K562 (cell line): ENCODE results near the gene PIGT. TPM values are rescaled to one million over a fixed set of nuclear protein-coding genes. Genes with fewer than 3 reads are reported as not detected.

Experiments used
- ATAC-seq: fragments of 200-7000 bp; cut with Tn5 transposase; 3 replicates; pipeline ENCODE4 v1.9.1; 2020; ENCODE audit warnings: moderate library complexity
- BruUV-seq: library from RNA; stranded (reverse); fragments of 400-500 nt; replicated peaks from 2 replicates; lab custom pipeline; 2021; lab: Mats Ljungman, UMichigan
- CTCF ChIA-PET: fragments of 300-600 bp; formaldehyde crosslinking; extraction: SDS; loops from one replicate; lab custom pipeline; 2021; ENCODE audit warnings: low intra/inter-chr PET ratio; lab: Yijun Ruan, JAX
- POLR2A ChIA-PET: fragments of 300-600, 350-650 bp; sonication (Branson Sonifier 250); formaldehyde crosslinking; extraction: SDS; loops from one replicate; lab custom pipeline; 2021; ENCODE audit warnings: antibody characterized with exemption, inconsistent platforms; lab: Yijun Ruan, JAX
- DNase-seq, 4 experiments: peaks; one replicate each; pipeline versions ENCODE4 v3.0.0 to v3.0.0-alpha.2; 2011 to 2018; ENCODE audit warnings: low spot score in 3 of 4, mixed read lengths in 3 of 4; ENCODE audit errors: extremely low read depth in 1 of 4
- FAIRE-seq: peaks from 2 replicates; lab custom pipeline; 2011; peaks lifted over from hg19 to GRCh38; lab: Jason Lieb, UNC
- H2AFZ ChIP-seq: 2 replicates; pipeline ENCODE4 v1.6.0; 2011; ENCODE audit warnings: low read depth, low read length, control low read depth, inconsistent platforms
- H3K27ac ChIP-seq: fragments of 200-600 bp; 3 replicates; pipeline ENCODE4 v1.8.0; 2011; ENCODE audit warnings: low read depth, mild to moderate bottlenecking, control low read depth, inconsistent platforms, low read length, moderate library complexity, mixed read lengths; ENCODE audit errors: extremely low read depth
- H3K27me3 ChIP-seq, 2 experiments: fragments of 300-600 bp in 1 of 2; 2 replicates in 1 of 2; 3 replicates in 1 of 2; pipeline versions ENCODE4 v1.6.0 to v1.8.0; 2011; ENCODE audit warnings: inconsistent platforms in 2 of 2, low read length in 2 of 2, mild to moderate bottlenecking in 1 of 2, mixed read lengths in 1 of 2, moderate library complexity in 1 of 2; ENCODE audit not compliant: control insufficient read depth in 2 of 2, insufficient read depth in 2 of 2
- H3K36me3 ChIP-seq: fragments of 300-600 bp; 3 replicates; pipeline ENCODE4 v1.8.0; 2011; ENCODE audit warnings: mild to moderate bottlenecking, low read length, inconsistent platforms; ENCODE audit not compliant: control insufficient read depth, insufficient read depth
- H3K4me1 ChIP-seq, 2 experiments: fragments of 200-600 bp in 1 of 2; replicated peaks in 1 of 2; 2 replicates in 1 of 2; 3 replicates in 1 of 2; pipeline versions ENCODE4 v1.5.1 to v1.8.0; 2011; ENCODE audit warnings: inconsistent platforms in 2 of 2, low read length in 2 of 2, mild to moderate bottlenecking in 1 of 2, mixed read lengths in 1 of 2, moderate library complexity in 1 of 2; ENCODE audit not compliant: control insufficient read depth in 2 of 2, insufficient read depth in 2 of 2
- H3K4me2 ChIP-seq: 2 replicates; pipeline ENCODE4 v1.6.1; 2011; ENCODE audit warnings: low read length, control low read depth, inconsistent platforms, mixed read lengths; ENCODE audit not compliant: insufficient read depth
- H3K4me3 ChIP-seq: fragments of 200-600 bp; sonication (generic), shearing (Covaris generic); 2 replicates; pipeline ENCODE4 v1.5.1; 2016; ENCODE audit warnings: control low read depth, inconsistent platforms
- H3K79me2 ChIP-seq: fragments of 200-600 bp; 3 replicates; pipeline ENCODE4 v1.8.0; 2011; ENCODE audit warnings: low read length, inconsistent platforms; ENCODE audit not compliant: control insufficient read depth, insufficient read depth
- H3K9ac ChIP-seq, 2 experiments: 2 replicates each; pipeline versions ENCODE4 v1.6.0 to v1.6.1; 2011; ENCODE audit warnings: low read depth in 2 of 2, low read length in 2 of 2, control low read depth in 1 of 2, inconsistent platforms in 1 of 2, mild to moderate bottlenecking in 1 of 2, mixed read lengths in 1 of 2; ENCODE audit not compliant: insufficient read depth in 1 of 2
- H3K9me1 ChIP-seq: one replicate; pipeline ENCODE4 v1.6.0; 2011; ENCODE audit warnings: inconsistent platforms, mild to moderate bottlenecking, low read length, moderate library complexity; ENCODE audit not compliant: control insufficient read depth, insufficient read depth
- H3K9me3 ChIP-seq: replicated peaks from 2 replicates; pipeline ENCODE4 v1.5.1; 2011; ENCODE audit warnings: low read depth, low read length, inconsistent platforms; ENCODE audit not compliant: control insufficient read depth, insufficient read depth
- H4K20me1 ChIP-seq: replicated peaks from 2 replicates; pipeline ENCODE4 v1.6.1; 2011; ENCODE audit warnings: low read length, inconsistent platforms, mixed read lengths; ENCODE audit not compliant: control insufficient read depth, insufficient read depth
- PRMT5 ChIP-seq: sonication (generic); formaldehyde crosslinking; IDR thresholded peaks from 2 replicates; pipeline ENCODE4 v1.5.0; 2020; ENCODE audit warnings: missing genetic modification reagents
- RAD21 ChIP-seq, 2 experiments: fragments of 250-450 bp in 1 of 2; fragments of 450-650 bp in 1 of 2; sonication (Bioruptor Pico) in 1 of 2; formaldehyde crosslinking in 1 of 2; IDR thresholded peaks in 1 of 2; conservative IDR thresholded peaks in 1 of 2; 2 replicates each; pipeline versions ENCODE4 v1.4.0 to v1.8.0; 2020 to 2022; ENCODE audit warnings: mild to moderate bottlenecking in 2 of 2, moderate library complexity in 1 of 2
- SMC3 ChIP-seq: conservative IDR thresholded peaks from 2 replicates; pipeline ENCODE4 v1.6.1; 2011; ENCODE audit warnings: low read depth, low read length, improper control_type of control experiment; ENCODE audit not compliant: insufficient read depth
- WGBS: fragments of 100-300 bp; shearing (Covaris generic); methylation state at CpG from one replicate; pipeline ENCODE4 v1.1.6; 2016; ENCODE audit warnings: low coverage, mixed read lengths; ENCODE audit not compliant: insufficient coverage; ENCODE audit errors: missing lambda C conversion rate; 5-methylcytosine and 5-hydroxymethylcytosine counted together
- in situ Hi-C: fragments of 300-500 bp; cut with MboI; formaldehyde crosslinking; loops from 4 replicates; pipeline ENCODE4 v1.15.0; 2018; ENCODE audit warnings: inconsistent platforms, mixed read lengths
- intact Hi-C: fragments of 100-400 bp; cut with micrococcal nuclease; formaldehyde crosslinking; loops from 2 replicates; pipeline ENCODE4 v1.14.2; 2022
- polyA plus RNA-seq, 8 experiments: library from polyadenylated mRNA; depleted of rRNA in 4 of 8; stranded (reverse) in 5 of 8; unstranded in 3 of 8; fragments of >200 nt; fragmentation: Nextera tagmentation in 2 of 8; fragmentation: Illumina TruSeq in 1 of 8; extraction: Ambion mirVana in 2 of 8; extraction: Trizol in 1 of 8; gene quantifications; 2 replicates each; pipeline versions ENCODE4 v1.2.1 to v1.2.3, GENCODE V29; 2011 to 2014; ENCODE audit warnings: inconsistent platforms in 1 of 8, missing spikeins in 1 of 8
- total RNA-seq, 7 experiments: library from RNA; depleted of rRNA in 6 of 7; stranded (reverse); fragments of >200 nt in 6 of 7; fragmentation: Illumina TruSeq in 2 of 7; extraction: Trizol in 2 of 7; gene quantifications; 2 replicates each; pipeline versions ENCODE4 v1.2.1 to v1.2.3, GENCODE V29; 2011 to 2021; ENCODE audit warnings: low replicate concordance in 1 of 7
- TF ChIP-seq, protein P1 (sequence below), 3 experiments: IDR thresholded peaks in 2 of 3; conservative IDR thresholded peaks in 1 of 3; 2 replicates each; pipeline ENCODE4 v1.5.1; 2011 to 2012; ENCODE audit warnings: low read length in 3 of 3, mild to moderate bottlenecking in 3 of 3, control low read depth in 2 of 3, improper control_type of control experiment in 1 of 3, inconsistent platforms in 1 of 3, low read depth in 1 of 3, mixed read lengths in 1 of 3, moderate library complexity in 1 of 3; ENCODE audit not compliant: insufficient read depth in 2 of 3

Gene PIGT
- total and polyA plus RNA-seq, 9 of the 15 experiments (the other 6 are each of a cell fraction or from before 2014, with no cell fraction given) = 14.6 to 108 (median 46.9) TPM

DNA sequence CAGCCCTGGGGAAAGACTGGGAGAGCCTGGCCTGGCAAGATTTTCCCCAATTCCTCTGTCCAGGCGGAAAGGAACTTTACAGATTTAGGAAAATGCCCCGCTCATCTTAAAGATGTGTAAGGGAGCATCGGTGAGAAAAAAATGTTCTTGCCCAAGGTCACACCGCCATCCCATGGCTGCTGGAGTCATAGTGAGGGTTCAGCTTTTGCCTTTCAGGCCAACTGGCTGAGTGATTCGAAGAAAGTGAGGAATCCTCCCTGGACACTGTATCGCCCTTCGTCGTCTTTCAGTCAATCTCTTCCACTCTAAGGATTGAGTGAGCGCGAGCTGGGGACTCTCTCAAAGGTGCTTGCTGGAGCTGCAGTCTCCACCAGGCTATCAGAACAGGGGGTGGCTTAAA, 55.0 kb downstream of the PIGT start:
- Histone ChIP-seq H3K4me3 (no peak overlapping the region), H3K27ac (no peak overlapping the region), H3K4me2 (no peak overlapping the region), H2AFZ (no peak overlapping the region), H3K9ac (no peak overlapping the region), H4K20me1 (0 out of 2 replicates have a peak, but pooled peaks cover 3% of the 10 kb centered on the region), H3K4me1 (peaks cover 0 to 16% of the 10 kb centered on the region in 2 experiments; a peak in 2 of 5 replicates), H3K79me2 (no peaks in the 10 kb centered on the region), H3K9me1 (no peaks in the 10 kb centered on the region), H3K36me3 (no peaks in the 10 kb centered on the region), H3K9me3 (no peaks in the 10 kb centered on the region), H3K27me3 (peaks cover 26 to 35% of the 10 kb centered on the region in 2 experiments; a peak in 4 of 5 replicates)
- ATAC-seq (peak; percentile 37; the same call in 2 of the 3 replicates), DNase-seq (peak in 1 of 4 experiments; percentile 19), FAIRE-seq (no peak)
- TF ChIP-seq PRMT5 (CRISPR knock-in tag) (no peak), RAD21 (CRISPR knock-in tag; conservative IDR thresholded peaks at IDR 0.05 in 1 of 2, IDR thresholded peaks at IDR 0.05 in 1 of 2) (peak in 1 of 2 experiments; percentile 51; a peak in 2 of 4 replicates), SMC3 (0 out of 2 replicates have a peak, but pooled peaks have one; percentile 14)
- TF ChIP-seq, protein P1, sequence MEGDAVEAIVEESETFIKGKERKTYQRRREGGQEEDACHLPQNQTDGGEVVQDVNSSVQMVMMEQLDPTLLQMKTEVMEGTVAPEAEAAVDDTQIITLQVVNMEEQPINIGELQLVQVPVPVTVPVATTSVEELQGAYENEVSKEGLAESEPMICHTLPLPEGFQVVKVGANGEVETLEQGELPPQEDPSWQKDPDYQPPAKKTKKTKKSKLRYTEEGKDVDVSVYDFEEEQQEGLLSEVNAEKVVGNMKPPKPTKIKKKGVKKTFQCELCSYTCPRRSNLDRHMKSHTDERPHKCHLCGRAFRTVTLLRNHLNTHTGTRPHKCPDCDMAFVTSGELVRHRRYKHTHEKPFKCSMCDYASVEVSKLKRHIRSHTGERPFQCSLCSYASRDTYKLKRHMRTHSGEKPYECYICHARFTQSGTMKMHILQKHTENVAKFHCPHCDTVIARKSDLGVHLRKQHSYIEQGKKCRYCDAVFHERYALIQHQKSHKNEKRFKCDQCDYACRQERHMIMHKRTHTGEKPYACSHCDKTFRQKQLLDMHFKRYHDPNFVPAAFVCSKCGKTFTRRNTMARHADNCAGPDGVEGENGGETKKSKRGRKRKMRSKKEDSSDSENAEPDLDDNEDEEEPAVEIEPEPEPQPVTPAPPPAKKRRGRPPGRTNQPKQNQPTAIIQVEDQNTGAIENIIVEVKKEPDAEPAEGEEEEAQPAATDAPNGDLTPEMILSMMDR (IDR thresholded peaks at IDR 0.05 in 2 of 3, conservative IDR thresholded peaks at IDR 0.05 in 1 of 3; ENCODE audit: insufficient read depth in 2 of 3, low read depth in 1 of 3, low read length in 3 of 3) = peak; percentile 29 to 35 (median 30); a peak in 4 of 6 replicates
- BruUV-seq = no TSS peak
- ChIA-PET CTCF (interaction anchor here (0.6 kb wide), 1 partner anchor 160 kb away, joined by 3 read pairs; no protein-coding TSS in a partner anchor), POLR2A (interaction anchor here (0.6 kb wide), 1 partner anchor 127 kb away, joined by 3 read pairs; no protein-coding TSS in a partner anchor)
- 18% methylated on average over 10 of the region's 10 CpGs for WGBS
- in situ Hi-C loops = no loop called here
- intact Hi-C loops = no loop called here
